Kidney glomerular epithelial cell (primary cell): ENCODE measurements around the gene IL27RA.
A peak's percentile ranks its signal among the peaks of the same experiment; 100 is the strongest.
"Not testable (repeated sequence)": the region's sequence is repeated elsewhere in the genome, so short reads cannot be mapped to it uniquely, and the experiment has no call there.

Experiments used
- DNase-seq: peaks from one replicate; lab custom pipeline; 2025; lab: John Stamatoyannopoulos, UW

IL27RA gene

DNA sequence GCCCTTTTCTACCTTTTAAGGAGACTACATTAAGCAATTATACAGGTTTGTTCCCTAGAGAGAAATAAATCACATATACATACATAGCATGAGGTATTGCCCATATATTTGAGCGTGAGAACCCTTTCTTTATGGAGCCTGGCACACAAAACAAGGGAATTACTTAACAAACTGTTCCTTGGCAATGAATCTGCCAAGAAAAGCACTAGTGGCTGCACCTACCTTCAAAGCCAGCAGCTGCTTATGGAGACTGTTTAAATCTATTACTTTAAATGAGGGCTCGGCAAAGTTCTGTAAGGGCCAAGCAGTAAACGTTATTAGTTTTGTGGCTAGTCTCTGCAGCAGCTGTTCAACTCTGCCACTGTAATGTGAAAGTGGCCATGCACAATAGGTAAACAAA, 32.5 kb upstream of the IL27RA start:
- DNase-seq, result no peak

DNA sequence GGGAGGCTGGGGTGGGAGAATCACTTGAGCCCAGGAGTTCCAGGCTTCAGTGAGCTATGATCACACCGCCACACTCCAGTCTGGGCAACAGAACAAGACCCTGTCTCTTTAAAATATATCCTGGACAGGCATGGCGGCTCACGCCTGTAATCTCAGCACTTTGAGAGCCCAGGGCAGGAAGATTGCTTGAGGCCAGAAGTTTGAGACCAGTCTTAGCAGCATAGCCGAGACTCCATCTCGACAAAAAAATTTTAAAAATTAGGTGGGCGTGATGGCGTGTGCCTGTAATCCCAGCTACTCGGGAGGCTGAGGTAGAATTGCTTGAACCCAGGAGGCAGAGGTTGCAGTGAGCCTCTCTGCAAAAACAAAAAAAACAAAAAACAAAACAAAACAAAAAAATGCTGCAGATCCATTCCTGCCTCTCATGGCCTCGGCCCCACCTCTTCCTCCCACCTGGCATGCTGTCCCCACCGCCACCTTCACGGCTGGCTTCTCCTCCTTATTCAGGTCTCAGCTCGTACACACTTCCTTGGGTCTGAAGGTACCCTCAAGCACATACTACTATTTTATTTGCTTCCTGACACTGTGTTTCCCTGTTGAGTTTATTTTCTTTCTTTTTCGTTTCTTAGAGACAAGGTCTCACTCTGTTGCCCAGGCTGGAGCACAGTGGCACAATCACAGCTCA, 30.7 kb upstream of the IL27RA start:
- no peak for DNase-seq

DNA sequence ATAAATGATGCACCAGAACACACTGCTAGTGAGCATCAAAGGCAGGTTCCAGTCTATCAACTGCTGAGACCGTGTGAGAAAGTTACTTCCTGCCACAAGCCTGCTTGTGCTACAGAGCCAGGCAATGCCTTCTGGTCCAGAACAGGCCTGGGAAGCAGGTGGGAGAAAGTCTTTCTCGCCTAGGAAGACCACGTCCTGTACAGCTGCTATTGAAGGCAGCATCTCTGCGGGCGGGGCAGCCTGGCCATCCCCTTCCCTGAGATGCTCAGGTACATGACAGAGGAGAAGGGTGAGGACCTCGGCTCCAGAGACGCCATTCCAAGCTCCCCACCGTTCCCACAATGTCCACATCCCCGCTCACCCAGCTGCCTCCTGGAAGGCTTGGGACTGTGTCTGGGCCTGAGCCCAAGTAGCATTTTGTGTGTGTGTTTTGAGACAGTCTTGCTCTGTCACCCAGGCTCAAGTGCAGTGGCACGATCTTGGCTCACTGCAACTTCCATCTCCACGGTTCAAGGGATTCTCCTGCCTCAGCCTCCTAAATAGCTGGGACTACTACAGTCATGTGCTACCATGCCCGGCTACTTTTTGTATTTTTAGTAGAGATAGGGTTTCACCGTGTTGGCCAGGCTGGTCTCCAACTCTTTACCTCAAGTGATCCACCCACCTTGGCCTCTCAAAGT, 28.9 kb upstream of the IL27RA start:
- DNase-seq, result no peak

GRCh38 chr19:14003251-14004055, 28.1 kb upstream of the IL27RA start:
- DNase-seq, result no peak

- no peak for DNase-seq
These were observed 26.8 kb upstream of the IL27RA start for GRCh38 chr19:14004619-14005348.

DNA sequence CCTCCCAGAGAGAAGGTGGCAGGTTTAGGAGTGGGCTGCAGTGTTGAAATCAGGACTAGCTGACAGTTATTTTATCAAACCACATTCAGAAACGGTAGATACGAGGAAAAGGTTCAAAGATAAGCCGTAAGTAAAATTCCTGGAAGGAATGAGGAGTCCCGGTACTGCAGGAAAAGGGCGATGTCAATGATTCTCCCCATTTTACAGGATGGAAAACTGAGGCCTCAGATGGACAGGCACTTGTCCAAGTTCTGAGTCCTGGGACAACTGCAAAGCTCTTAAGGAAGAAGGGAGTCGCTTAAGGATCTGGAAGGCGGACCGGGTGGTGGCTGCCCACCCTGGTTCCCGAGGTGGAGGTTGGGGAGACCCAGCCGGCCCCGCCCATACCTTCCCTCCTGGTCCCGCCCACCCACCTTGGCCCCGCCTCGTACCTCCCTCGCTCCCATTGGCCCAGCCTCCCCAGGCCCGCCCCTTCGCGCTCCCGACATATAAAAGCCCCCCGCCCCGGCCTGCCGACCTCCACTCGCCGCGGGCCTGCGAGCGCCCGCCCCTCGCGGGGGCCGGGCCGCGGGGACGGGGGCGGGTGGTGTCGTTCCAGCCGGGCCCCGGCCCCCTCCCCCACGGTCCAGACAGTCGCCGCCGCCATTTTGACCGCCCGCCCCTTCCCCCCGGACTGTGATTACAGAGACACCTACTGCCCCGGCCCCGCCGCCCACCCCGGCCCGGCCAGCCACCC, 26.0 kb upstream of the IL27RA start:
- DNase-seq, result peak; percentile 51

GRCh38 chr19:14006085-14006765, 25.3 kb upstream of the IL27RA start, which contains the start of gene RFX1:
Gene RFX1, minus strand, starts transcription at chr19:14006320. Its CDS starts 12,477 bp downstream, at chr19:13993843.
- peak; percentile 100 for DNase-seq

GRCh38 chr19:14006766-14007562, 24.6 kb upstream of the IL27RA start:
- no peak for DNase-seq

GRCh38 chr19:14012378-14012915, 19.1 kb upstream of the IL27RA start:
- no peak for DNase-seq

DNA sequence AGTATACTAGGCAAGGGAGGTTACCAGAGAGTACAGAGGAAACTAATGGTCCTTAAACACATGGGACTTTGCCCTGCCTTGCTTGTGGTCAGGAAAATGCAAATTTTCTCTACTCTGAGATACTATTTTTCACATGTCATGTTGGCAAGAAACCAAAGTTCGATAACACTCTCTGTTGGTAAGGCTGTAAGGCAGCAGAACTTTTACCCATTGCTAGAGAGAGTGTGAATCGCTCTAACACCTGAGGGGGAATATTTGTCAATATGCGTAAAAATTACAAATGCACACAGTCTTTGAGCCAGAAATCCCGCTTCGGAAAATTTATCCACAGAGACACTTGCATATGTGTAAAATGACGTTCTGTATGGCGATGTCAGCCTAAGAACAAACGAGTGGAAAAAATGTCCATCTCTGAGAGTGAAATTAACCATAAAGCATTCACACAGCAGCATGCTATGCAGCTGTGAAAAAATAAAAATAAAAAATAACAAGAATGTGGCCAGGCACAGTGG, 16.0 kb upstream of the IL27RA start:
- DNase-seq, result no peak

DNA sequence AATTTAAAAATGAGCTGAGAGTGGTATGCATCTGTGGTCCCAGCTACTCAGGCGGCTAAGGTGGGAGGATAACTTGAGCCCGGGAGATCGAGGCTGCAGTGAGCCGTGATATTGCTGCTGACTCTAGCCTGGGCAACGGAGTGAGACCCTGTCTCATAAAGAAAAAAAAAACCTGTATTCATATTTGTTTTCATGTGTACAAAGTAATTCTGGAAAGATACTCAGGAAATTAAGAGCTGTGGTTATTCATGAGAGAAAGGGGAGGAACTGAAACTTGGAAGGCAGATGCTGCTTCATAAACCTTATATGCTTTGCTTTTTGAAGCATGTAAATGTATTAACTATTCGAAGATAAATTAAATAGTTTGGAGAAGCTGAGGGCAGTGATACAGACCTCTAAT, 12.5 kb upstream of the IL27RA start:
- DNase-seq, result no peak

DNA sequence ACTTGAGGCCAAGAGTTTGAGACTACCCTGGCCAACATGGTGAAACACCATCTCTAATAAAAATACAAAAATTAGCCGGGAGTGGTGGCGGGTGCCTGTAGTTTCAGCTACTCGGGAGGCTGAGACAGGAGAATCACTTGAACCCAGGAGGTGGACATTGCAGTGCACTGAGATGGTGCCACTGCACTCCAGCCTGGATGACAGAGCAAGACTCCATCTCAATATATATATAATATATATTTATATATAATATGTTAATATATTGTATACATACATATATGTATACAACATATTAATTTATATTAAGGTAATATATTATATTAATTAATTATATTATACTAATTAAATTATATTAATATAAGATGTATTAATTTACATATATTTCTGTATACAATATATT, 11.8 kb upstream of the IL27RA start:
- DNase-seq, result not testable (repeated sequence)

DNA sequence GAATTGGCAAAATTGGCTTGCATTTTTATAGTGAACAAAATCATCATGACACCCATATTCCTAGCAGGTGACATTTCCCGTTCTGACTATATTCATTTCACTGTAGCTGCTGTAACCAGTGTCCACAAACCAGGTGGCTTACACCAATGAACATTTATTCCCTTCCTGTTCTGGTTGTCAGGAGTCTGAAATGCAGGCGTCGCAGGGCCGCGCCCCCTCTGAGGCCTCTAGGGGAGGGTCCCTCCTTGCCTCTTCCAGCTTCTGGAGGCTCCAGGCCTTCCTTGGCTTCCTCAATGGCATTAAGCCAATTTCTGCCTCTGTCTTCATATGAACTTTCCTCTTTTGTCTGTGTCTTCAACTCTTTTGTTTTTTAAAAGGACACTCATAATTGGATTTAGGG, 10.1 kb upstream of the IL27RA start:
- no peak for DNase-seq

DNA sequence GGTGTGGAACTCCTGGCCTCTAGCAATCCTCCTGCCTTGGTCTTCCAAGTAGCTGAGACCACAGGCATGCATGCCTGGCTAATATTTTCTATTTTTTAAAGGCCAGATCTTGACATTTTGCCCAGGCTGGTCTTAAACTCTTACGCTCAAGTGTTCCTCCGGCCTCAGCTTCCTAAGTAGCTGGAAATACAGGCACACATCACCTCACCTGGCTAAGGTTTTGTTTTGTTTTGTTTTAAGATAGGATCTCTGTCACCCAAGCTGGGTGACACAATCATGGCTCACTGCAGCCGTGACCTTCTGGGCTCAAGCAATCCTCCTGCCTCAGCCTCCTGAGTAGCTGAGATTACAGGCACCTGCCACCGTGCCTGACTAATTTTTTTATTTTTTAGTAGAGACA, 9.1 kb upstream of the IL27RA start:
- no peak for DNase-seq

GRCh38 chr19:14023404-14024235, 7.9 kb upstream of the IL27RA start:
- no peak for DNase-seq

GRCh38 chr19:14026652-14027192, 4.8 kb upstream of the IL27RA start:
- not testable (repeated sequence) for DNase-seq

- no peak for DNase-seq
These were observed 3.6 kb upstream of the IL27RA start, which contains the start of gene RLN3 for GRCh38 chr19:14027856-14028450. Gene RLN3, plus strand, starts transcription at chr19:14028148. Its CDS starts 57 bp downstream, at chr19:14028205.

GRCh38 chr19:14028901-14029300, 2.7 kb upstream of the IL27RA start:
- DNase-seq, result no peak
